IMR-90 (cell line): ENCODE data around the gene YJEFN3. TPM values are rescaled to one million over a fixed set of nuclear protein-coding genes. Genes with fewer than 3 reads are reported as not detected.

Experiments
- ATAC-seq: fragments of 200-7000 bp; cut with Tn5 transposase; 2 replicates; pipeline ENCODE4 v1.9.1; 2020; ENCODE audit warnings: low read depth, mild to moderate bottlenecking, moderate library complexity
- BruUV-seq: library from RNA; stranded (reverse); fragments of 400-500 nt; replicated peaks from 2 replicates; lab custom pipeline; 2021; lab: Mats Ljungman, UMichigan
- CTCF ChIA-PET: fragments of 300-600 bp; formaldehyde crosslinking; extraction: SDS; loops from one replicate; lab custom pipeline; 2021; ENCODE audit warnings: antibody characterized with exemption; lab: Yijun Ruan, JAX
- POLR2A ChIA-PET: fragments of 300-600 bp; sonication (Branson Sonifier 250); formaldehyde crosslinking; loops from one replicate; lab custom pipeline; 2022; ENCODE audit warnings: antibody characterized with exemption; ENCODE audit not compliant: unreplicated experiment; lab: Charles Lee
- DNase-seq: peaks from one replicate; pipeline ENCODE4 v3.0.0; 2013
- H2AFZ ChIP-seq: replicated peaks from 2 replicates; pipeline ENCODE3; 2013; ENCODE audit warnings: low read length, mild to moderate bottlenecking; ENCODE audit not compliant: poor library complexity
- H2AK5ac ChIP-seq: 2 replicates; pipeline ENCODE4 v1.6.1; 2013; ENCODE audit warnings: low read depth, low read length, inconsistent platforms
- H2AK9ac ChIP-seq: replicated peaks from 2 replicates; pipeline ENCODE3; 2013; ENCODE audit warnings: mild to moderate bottlenecking, low read depth, low read length, moderate library complexity; ENCODE audit not compliant: poor library complexity
- H2BK120ac ChIP-seq: 2 replicates; pipeline ENCODE4 v1.6.1; 2013; ENCODE audit warnings: low read depth, low read length, inconsistent platforms
- H2BK15ac ChIP-seq: 3 replicates; pipeline ENCODE4 v1.6.1; 2013; ENCODE audit warnings: low read depth, low read length, inconsistent platforms
- H2BK20ac ChIP-seq: 2 replicates; pipeline ENCODE4 v1.6.1; 2013; ENCODE audit warnings: low read depth, mild to moderate bottlenecking, inconsistent platforms, low read length, moderate library complexity
- H2BK5ac ChIP-seq: 2 replicates; pipeline ENCODE4 v1.6.1; 2013; ENCODE audit warnings: mild to moderate bottlenecking, low read depth, low read length, inconsistent platforms; ENCODE audit not compliant: poor library complexity, severe bottlenecking
- H3K14ac ChIP-seq: replicated peaks from 2 replicates; pipeline ENCODE4 v1.6.1; 2013; ENCODE audit warnings: low read depth, low read length, inconsistent platforms
- H3K18ac ChIP-seq: 2 replicates; pipeline ENCODE4 v1.6.1; 2013; ENCODE audit warnings: low read depth, low read length, control low read depth
- H3K23ac ChIP-seq: 2 replicates; pipeline ENCODE4 v1.6.1; 2013; ENCODE audit warnings: low read depth, low read length, inconsistent platforms
- H3K27ac ChIP-seq: 2 replicates; pipeline ENCODE4 v1.5.1; 2013; ENCODE audit warnings: mild to moderate bottlenecking, control low read depth, low read length; ENCODE audit not compliant: insufficient read depth
- H3K27me3 ChIP-seq: 2 replicates; pipeline ENCODE4 v1.6.1; 2013; ENCODE audit warnings: low read length; ENCODE audit not compliant: control insufficient read depth, insufficient read depth
- H3K36me3 ChIP-seq: 2 replicates; pipeline ENCODE4 v1.6.1; 2013; ENCODE audit warnings: low read length, mixed read lengths; ENCODE audit not compliant: control insufficient read depth, insufficient read depth
- H3K4ac ChIP-seq: 2 replicates; pipeline ENCODE4 v1.6.1; 2013; ENCODE audit warnings: low read depth, low read length, inconsistent platforms
- H3K4me1 ChIP-seq: 2 replicates; pipeline ENCODE4 v1.6.1; 2013; ENCODE audit warnings: low read length, mixed read lengths; ENCODE audit not compliant: control insufficient read depth, insufficient read depth
- H3K4me2 ChIP-seq: 2 replicates; pipeline ENCODE4 v1.6.1; 2013; ENCODE audit warnings: low read depth, mild to moderate bottlenecking, control low read depth, low read length, moderate library complexity
- H3K4me3 ChIP-seq: 2 replicates; pipeline ENCODE4 v1.5.1; 2013; ENCODE audit warnings: low read depth, mild to moderate bottlenecking, control low read depth, low read length, moderate library complexity; ENCODE audit not compliant: insufficient read depth
- H3K56ac ChIP-seq: 2 replicates; pipeline ENCODE4 v1.6.1; 2013; ENCODE audit warnings: low read length, inconsistent platforms; ENCODE audit not compliant: insufficient read depth; ENCODE audit errors: extremely low read depth
- H3K79me1 ChIP-seq, 2 experiments: 2 replicates each; pipeline ENCODE4 v1.6.1; 2013; ENCODE audit warnings: low read length in 2 of 2, inconsistent platforms in 1 of 2, low read depth in 1 of 2
- H3K9ac ChIP-seq: 2 replicates; pipeline ENCODE4 v1.6.1; 2013; ENCODE audit warnings: low read depth, low read length, control low read depth
- H3K9me1 ChIP-seq: 2 replicates; pipeline ENCODE4 v1.6.1; 2013; ENCODE audit warnings: low read length, inconsistent platforms; ENCODE audit not compliant: insufficient read depth
- H3K9me3 ChIP-seq: 2 replicates; pipeline ENCODE4 v1.6.1; 2013; ENCODE audit warnings: low read length; ENCODE audit not compliant: control insufficient read depth, insufficient read depth
- H4K20me1 ChIP-seq: 2 replicates; pipeline ENCODE4 v1.6.1; 2013; ENCODE audit warnings: low read length, inconsistent platforms; ENCODE audit not compliant: insufficient read depth
- H4K5ac ChIP-seq: 2 replicates; pipeline ENCODE4 v1.6.1; 2013; ENCODE audit warnings: mild to moderate bottlenecking, low read depth, low read length, control low read depth
- H4K8ac ChIP-seq, 2 experiments: 2 replicates each; pipeline ENCODE4 v1.6.1; 2013; ENCODE audit warnings: low read depth in 2 of 2, low read length in 2 of 2, control low read depth in 1 of 2, inconsistent platforms in 1 of 2
- H4K91ac ChIP-seq: 2 replicates; pipeline ENCODE4 v1.6.1; 2013; ENCODE audit warnings: low read depth, low read length, inconsistent platforms; ENCODE audit not compliant: insufficient read depth
- MAFK ChIP-seq: IDR thresholded peaks from 2 replicates; pipeline ENCODE4 v1.6.1; 2012; ENCODE audit warnings: low read depth, low read length, improper control_type of control experiment
- POLR2A ChIP-seq: IDR thresholded peaks from 2 replicates; pipeline ENCODE4 v1.6.1; 2012; ENCODE audit warnings: mild to moderate bottlenecking, low read depth, low read length
- RAD21 ChIP-seq: IDR thresholded peaks from 2 replicates; pipeline ENCODE4 v1.6.1; 2012; ENCODE audit warnings: low read length, improper control_type of control experiment
- WGBS, 2 experiments: methylation state at CpG; one replicate each; pipeline versions ENCODE4 v1.1.5 to v1.1.7; 2013; ENCODE audit warnings: missing lambda C conversion rate in 2 of 2; ENCODE audit not compliant: insufficient read length in 1 of 2; ENCODE audit errors: extremely low coverage in 2 of 2; 5-methylcytosine and 5-hydroxymethylcytosine counted together
- dilution Hi-C: fragments of 300-500 bp; cut with HindIII; formaldehyde crosslinking; loops from one replicate; pipeline ENCODE4 v1.14.3; 2018; ENCODE audit warnings: low sequenced_read_pairs; ENCODE audit not compliant: unreplicated experiment
- in situ Hi-C: fragments of 300-500 bp; cut with MboI; formaldehyde crosslinking; loops from 3 replicates; pipeline ENCODE4 v1.14.3; 2019; ENCODE audit warnings: low sequenced_read_pairs, inconsistent platforms, mixed read lengths
- intact Hi-C: fragments of 100-400 bp; cut with micrococcal nuclease; formaldehyde crosslinking; loops from 2 replicates; pipeline ENCODE4 v1.10.0; 2022
- polyA plus RNA-seq, 3 experiments: library from polyadenylated mRNA; depleted of rRNA; stranded (reverse); fragments of >200 nt; gene quantifications; 2 replicates each; pipeline ENCODE4 v1.2.3, GENCODE V29; 2012; ENCODE audit warnings: low replicate concordance in 1 of 3
- total RNA-seq: library from RNA; depleted of rRNA; stranded (reverse); fragments of >200 nt; gene quantifications from 2 replicates; pipeline ENCODE4 v1.2.3, GENCODE V29; 2012

The YJEFN3 gene
- total and polyA plus RNA-seq, 2 of the 4 experiments (the other 2 are of a cell fraction), result 0.72 to 4.0 TPM

- Histone ChIP-seq H4K5ac (no peak overlapping the region), H4K91ac (no peak overlapping the region), H2BK5ac (no peak overlapping the region), H3K27me3 (peaks cover 12% of the 10 kb centered on the region; the same call in 1 of the 2 replicates), H2BK120ac (no peak overlapping the region), H3K56ac (no peak overlapping the region), H3K9me1 (no peaks in the 10 kb centered on the region), H4K8ac (no peak overlapping the region), H3K23ac (no peak overlapping the region), H3K18ac (no peak overlapping the region), H2AK5ac (no peak overlapping the region), H3K27ac (no peak overlapping the region), H2AK9ac (peak overlapping the region; percentile 55), H2BK20ac (no peak overlapping the region), H2AFZ (peak overlapping the region; percentile 58), H3K4me2 (no peak overlapping the region), H3K9ac (no peak overlapping the region), H3K79me1 (no peaks in the 10 kb centered on the region), H3K4me3 (no peak overlapping the region), H4K20me1 (no peaks in the 10 kb centered on the region; the same call in 1 of the 2 replicates), H3K36me3 (no peaks in the 10 kb centered on the region), H3K14ac (no peak overlapping the region), H2BK15ac (no peak overlapping the region), H3K4ac (no peak overlapping the region), H3K9me3 (no peaks in the 10 kb centered on the region), H3K4me1 (no peaks in the 10 kb centered on the region)
- intact Hi-C loops (loop anchor here (5.0 kb wide), 1 partner anchor 92 kb away; the partner anchor contains the start of gene GMIP), dilution Hi-C loops (no loop called here), in situ Hi-C loops (no loop called here)
- TF ChIP-seq POLR2A (no peak), RAD21 (no peak), MAFK (peak; percentile 48)
- no TSS peak for BruUV-seq
- DNase-seq, result peak; percentile 52
- CTCF ChIA-PET, result no interaction called here
- POLR2A ChIA-PET, result no interaction called here
- peak; percentile 22 for ATAC-seq
- WGBS, 2 experiments, result 15% methylated on average over 5 of the region's 8 CpGs; no CpG with 5 or more reads in 1 of the 2 experiments
Observed at GRCh38 chr19:19550485-19550929, 21.8 kb downstream of the YJEFN3 start.
